HTERT RPE-1 (cell line): Measurements from ENCODE around the gene USO1.
"Not testable (repeated sequence)": the region's sequence is repeated elsewhere in the genome, so short reads cannot be mapped to it uniquely, and the experiment has no call there.

Experiments
- in situ Hi-C: fragments of 300-500 bp; cut with MboI; formaldehyde crosslinking; loops from 4 replicates; pipeline ENCODE4 v1.14.3; 2020; ENCODE audit warnings: low sequenced_read_pairs

Gene USO1

GRCh38 chr4:75724066-75724866 is at the start of gene USO1:
TSS of gene USO1 (plus strand) at chr4:75724577. CDS start at chr4:75724820, 243 bp downstream.
- in situ Hi-C loops, result no loop called here

DNA sequence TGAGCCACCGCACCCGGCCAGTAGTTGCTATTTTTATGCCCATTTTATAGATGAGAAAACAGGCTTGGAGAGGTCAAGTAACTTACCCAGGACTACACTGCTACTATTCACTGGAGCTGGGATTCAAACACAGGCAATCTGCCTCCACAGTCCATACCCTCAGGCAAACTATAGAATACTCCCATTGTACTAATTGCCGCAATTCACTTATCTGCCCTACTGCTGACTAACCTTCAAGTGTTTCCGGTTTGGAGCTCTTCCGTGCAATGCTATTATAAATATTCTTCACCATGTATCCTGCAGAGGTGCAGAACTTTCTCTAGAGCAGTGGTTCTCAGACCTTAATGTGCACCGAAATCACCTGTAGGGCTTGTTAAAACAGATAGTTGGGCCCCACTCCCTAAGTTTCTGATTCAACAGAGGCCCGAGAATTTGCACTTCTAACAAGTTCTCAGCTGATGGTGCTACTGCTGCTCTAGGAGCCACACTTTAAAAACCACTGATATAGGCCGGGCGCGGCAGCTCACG is 49.3 kb upstream of the USO1 start:
- in situ Hi-C loops, result no loop called here

- in situ Hi-C loops, result no loop called here
Observed at GRCh38 chr4:75678473-75678872, 45.9 kb upstream of the USO1 start.

- in situ Hi-C loops, result no loop called here
Observed at GRCh38 chr4:75678965-75679364, 45.4 kb upstream of the USO1 start.

DNA sequence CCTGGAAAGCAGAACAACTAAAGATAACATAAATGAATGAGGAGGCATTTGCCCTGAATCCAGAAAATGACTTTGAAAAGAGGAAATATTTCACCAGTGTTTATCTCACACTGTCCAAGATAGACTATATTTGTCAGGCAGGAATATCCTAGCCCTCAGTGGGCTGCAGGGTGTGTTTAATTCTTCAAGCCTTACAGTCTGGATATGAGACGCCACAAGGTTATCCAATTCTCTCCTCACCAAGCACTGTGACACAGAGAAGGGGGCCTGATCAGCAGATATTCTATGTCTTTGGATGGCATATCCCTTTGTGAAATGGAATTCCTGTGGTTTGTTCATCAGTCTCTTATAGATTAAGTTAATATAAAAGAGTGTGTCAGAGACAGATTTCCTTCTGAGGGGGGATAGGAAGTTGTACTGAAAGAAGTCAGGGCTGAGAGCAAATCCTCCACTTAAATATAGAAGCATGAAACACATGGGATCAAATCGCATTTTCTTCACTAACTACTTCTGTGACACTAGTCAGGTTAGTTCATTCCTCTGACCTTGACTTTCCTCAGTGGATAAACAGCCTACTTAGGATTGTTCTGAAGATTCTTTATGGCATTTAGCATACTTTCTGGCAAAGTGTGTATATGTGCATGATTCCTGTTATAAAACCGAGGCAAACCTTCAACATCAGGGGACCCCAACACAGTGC is 44.4 kb upstream of the USO1 start:
- in situ Hi-C loops, result no loop called here

DNA sequence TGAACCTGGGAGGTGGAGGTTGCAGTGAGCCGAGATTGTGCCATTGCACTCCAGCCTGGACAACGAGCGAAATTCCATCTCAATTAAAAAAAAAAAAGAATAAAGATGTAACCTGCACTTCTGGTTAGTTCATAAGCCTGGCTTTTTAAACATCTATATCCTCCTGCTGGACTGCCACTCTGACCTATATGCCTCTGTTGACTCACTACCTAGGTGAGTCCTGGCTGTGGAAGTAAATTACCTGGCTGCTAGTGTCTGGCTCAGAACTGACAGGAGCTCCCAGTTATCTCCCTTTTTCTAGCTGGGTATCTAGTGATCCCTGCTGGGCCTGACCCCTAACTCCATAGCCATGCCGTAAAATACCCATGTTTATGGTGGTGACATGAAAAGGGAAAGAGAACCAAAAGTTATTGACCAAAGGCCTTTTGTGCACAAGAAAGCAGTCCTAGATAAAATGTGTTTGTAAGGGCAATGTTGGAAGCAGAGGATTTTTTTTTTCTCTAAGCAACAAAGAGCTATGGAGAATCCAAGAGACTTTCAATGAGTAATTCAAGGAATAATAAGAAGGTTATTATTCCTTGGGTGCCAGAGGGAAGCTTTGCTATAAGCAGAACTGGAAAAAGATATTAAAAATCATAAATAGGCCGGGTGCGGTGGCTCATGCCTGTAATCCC is 40.8 kb upstream of the USO1 start:
- in situ Hi-C loops, result no loop called here

DNA sequence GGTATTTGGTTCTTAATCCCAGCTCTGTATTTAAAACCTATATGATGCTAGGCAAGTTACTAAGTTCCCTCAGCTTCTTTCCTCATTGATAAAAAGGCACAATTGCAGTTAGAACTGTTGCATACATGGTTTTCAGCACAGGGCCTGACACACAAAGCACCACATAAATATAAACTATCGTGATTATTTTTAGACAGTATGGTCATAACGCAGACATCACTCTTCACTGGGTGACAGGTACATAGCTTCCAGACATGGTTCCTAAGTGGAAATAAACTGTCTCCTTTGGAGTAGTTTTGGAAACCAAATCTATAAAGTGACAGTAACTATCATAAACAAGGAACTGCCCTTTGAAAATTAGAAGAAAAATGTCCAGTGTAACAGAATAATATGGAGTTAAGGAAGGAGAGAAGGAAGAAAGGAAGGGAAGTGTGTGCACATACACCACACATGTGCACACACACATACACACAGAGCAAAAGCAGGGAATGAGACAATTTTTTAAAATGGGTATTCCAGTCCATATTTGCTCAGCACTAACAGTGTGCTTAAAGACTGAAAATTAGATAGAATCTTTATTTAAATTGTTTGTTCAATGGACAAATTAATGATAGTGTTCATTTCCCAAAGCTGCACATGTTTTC is 38.7 kb upstream of the USO1 start:
- in situ Hi-C loops, result no loop called here

GRCh38 chr4:75686346-75686745 is 38.0 kb upstream of the USO1 start:
- in situ Hi-C loops, result no loop called here

DNA sequence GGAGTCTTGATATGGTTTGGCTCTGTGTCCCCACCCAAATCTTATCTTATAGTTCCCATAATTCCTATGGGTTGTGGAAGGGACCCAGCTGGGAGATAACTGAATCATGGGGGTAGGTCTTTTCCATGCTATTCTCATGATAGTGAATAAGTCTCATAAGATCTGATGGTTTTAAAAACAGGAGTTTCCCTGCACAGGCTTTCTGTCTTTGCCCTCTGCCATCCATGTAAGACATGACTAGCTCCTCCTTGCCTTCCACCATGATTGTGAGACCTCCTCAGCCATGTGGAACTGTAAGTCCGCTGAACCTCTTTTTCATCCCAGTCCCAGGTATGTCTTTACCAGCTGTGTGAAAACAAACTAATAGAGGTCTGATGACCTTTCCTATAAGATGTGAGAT is 37.3 kb upstream of the USO1 start:
- in situ Hi-C loops, result not testable (repeated sequence)

DNA sequence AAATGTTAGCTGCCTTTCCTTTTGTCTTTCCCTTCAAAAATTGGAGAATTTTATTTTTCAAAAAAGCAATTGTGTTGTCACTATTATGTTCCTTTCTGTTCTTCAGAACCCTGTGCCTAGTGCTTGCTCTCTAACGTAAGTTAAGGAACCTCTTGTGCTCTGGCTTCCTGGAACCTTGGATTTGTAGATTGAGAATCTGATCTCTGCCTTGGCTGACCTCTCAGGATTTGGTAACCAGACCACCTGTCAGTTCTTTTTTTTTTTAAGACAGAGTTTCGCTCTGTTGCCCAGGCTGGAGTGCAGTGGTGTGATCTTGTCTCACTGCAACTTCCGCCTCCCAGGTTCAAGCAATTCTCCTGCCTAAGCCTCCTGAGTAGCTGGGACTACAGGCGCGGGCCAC is 32.3 kb upstream of the USO1 start:
- in situ Hi-C loops, result not testable (repeated sequence)

DNA sequence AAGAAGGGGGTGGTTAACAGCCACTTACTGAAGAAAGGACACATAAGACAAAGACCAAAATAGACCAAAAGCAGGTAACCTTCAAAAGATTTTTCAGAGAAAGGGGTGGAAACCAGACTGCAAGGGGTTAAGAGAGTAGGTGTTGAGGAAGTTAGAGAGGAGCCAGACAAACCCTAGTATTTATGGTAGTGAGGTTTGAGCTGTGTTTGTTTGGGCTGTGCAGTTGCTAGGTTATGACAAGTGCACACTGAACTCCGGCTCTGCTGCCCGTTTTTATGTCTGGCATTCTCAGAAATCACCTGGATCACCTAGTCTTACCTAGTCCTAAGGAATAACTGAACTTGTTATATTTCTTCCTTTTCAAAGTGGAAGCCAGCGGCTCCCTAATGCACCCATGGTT is 28.3 kb upstream of the USO1 start:
- in situ Hi-C loops, result no loop called here

DNA sequence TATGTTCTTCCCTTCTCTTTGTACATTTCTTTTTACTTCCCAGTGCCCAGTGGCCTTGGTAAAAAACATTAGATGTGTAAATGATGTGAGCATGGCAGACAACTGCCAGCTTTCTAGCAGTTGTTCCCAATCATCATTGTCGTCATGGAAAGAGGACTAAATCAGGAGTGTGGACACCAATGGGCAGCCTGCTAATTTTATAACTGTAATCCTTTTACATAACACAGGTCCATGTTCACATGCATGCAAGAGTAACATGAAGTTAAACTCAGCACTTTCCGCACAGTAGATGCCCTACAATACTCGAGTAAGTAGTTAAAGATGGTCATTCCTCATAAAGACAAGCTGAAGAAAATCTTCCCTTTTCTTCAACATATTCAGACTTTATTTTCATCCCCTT is 27.8 kb upstream of the USO1 start:
- in situ Hi-C loops, result no loop called here

DNA sequence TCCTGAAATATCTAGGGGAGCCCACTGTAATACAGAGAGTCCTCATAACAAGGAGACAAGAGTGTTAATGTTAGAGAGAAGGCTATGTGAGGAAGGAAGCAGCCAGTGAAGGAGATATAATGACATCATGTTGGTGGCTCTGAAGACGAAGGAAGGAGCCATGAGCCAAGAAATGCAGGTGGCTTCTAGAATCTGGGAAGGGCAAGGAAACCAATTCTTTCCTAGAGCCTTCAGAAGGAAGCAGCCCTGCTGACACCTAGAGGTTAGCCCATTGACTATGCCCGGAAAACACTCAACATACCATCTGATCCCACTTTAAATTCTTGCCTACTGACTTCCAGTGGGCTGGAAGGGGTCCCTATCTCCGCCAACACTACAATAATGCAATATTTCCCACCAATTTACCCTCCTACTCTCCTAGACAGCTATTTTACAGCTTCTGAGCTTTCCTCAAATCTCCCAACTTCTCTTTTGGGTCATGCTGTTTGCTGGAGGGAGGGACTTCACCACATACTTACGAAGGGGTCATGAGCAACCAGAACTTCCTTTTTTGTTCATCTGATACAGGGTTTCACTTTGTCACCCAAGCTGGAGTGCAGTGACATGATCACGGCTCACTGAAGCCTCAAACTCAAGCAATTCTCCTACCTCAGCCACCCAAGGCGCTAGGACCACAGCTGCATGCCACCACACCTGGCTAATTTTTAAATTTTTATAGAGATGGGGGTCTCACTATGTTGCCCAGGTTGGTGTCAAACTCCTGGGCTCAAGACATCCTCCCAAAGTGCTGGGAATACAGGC is 26.0 kb upstream of the USO1 start:
- in situ Hi-C loops, result no loop called here

- in situ Hi-C loops, result no loop called here
Observed at GRCh38 chr4:75698963-75699228, 25.5 kb upstream of the USO1 start.

- in situ Hi-C loops, result no loop called here
Observed at GRCh38 chr4:75699299-75699698, 25.1 kb upstream of the USO1 start.

DNA sequence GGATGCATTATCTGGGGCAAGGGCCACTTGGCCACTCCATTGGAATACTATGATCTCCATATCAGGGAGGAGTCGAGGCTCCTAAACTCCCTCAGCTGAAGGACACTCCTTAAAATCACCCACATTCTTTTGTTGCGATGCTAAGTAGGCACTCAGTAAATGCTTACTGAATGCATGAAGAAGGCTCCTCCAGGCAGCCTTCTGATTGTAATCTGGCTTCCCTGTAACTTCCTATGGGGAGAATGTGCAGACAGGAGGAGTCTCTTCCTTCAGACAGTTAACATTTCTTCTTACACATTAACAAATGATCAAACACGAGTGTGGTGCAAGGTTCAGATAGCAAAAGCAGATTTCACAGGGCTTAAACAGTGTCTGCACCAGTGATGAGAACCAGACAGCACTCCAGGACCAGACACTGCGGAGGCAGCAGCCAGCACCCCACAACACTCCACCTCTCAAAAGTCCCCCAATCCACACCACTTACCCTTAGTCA is 21.4 kb upstream of the USO1 start:
- in situ Hi-C loops, result no loop called here

- in situ Hi-C loops, result no loop called here
Observed at GRCh38 chr4:75705198-75705977, 19.0 kb upstream of the USO1 start.

DNA sequence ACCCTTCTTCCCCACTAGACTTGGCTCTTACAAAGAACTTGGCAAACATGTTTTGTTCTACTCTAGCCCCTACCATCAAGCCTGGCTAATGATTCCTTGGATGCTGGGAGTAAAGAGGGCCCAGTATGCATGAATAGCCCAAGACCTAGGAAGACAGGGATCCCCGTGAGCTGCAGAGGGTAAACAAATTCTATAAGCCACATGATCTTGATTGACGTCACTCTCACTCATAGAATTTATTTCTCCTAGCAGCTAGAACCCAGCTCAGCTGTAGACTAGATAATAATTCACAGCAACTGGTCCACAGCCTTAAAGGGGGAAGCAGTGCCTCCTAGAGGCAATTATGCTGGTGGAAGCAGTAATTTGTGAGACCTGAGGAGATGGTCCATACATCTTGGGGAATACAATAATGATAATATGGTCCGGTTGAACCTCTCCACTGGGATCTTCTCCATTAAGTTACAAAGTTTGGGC is 16.1 kb upstream of the USO1 start:
- in situ Hi-C loops, result no loop called here

DNA sequence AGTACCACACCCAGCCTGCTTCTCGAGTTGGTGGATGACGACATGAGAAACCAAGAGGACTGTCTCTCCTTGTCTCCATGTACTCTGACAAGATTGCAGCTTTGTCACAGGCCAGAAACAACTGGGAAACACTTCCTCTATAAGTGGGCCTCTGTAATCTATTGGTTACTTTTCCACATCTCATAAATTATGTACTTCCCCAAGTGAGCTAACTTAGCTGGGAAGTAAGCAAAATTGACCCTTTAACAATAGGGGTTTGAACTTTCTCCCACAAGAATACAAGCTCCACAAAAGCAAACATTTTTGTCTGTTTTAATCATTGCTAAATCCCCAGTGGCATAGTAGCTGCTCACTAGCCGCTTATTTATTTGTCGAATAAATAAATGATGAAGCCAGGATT is 14.1 kb upstream of the USO1 start:
- in situ Hi-C loops, result no loop called here

- in situ Hi-C loops, result no loop called here
Observed at GRCh38 chr4:75714011-75714410, 10.4 kb upstream of the USO1 start.
